Erythroblast (primary cell): ENCODE results near the gene FKBP6.

Experiments used
- GATA1 ChIP-seq: IDR thresholded peaks from 2 replicates; pipeline ENCODE4 v1.6.1; 2011; ENCODE audit warnings: low read depth, mild to moderate bottlenecking, control low read depth, low read length, moderate library complexity
- POLR2A ChIP-seq: IDR thresholded peaks from 2 replicates; pipeline ENCODE4 v1.6.1; 2011; ENCODE audit warnings: mild to moderate bottlenecking, low read length

DNA sequence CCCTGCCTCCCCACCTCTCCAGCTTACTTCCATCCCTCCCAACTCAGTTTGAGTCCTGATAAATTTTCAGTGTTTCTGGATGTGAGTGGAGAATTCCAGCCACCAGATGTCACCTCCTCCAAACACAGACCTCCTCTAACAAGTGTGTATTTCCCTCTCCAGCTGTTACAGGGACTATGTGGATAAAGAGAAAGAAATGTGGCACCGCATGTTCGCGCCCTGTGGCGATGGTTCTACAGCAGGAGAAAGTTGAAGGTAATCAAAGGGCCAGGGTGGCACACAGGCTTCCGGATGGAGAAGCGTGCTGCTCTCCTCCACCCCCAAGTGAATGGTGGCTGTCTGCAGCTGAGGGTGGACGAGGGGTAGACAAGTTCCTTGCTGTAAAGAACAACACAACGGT, 14.7 kb downstream of the FKBP6 start:
- no peak for TF ChIP-seq POLR2A
- TF ChIP-seq GATA1: no peak
